Endometrial microvascular endothelial cells (primary cell): ENCODE measurements around the gene CCDC186. TPM values are rescaled to one million over a fixed set of nuclear protein-coding genes. Genes with fewer than 3 reads are reported as not detected.

ENCODE experiments used
- in situ Hi-C: cut with HindIII; loops from 2 replicates; pipeline ENCODE4 v1.10.0; 2017; ENCODE audit warnings: low sequenced_read_pairs, low pct_unique_long_range_greater_than_20kb; ENCODE audit errors: inconsistent ontology term
- total RNA-seq: library from RNA; depleted of rRNA; stranded (reverse); fragments of >200 nt; gene quantifications from one replicate; pipeline ENCODE4 v1.2.3, GENCODE V29; 2015; ENCODE audit errors: inconsistent ontology term

The CCDC186 gene
- total RNA-seq, 1 donor from 2014 or later: 3.8 TPM

DNA sequence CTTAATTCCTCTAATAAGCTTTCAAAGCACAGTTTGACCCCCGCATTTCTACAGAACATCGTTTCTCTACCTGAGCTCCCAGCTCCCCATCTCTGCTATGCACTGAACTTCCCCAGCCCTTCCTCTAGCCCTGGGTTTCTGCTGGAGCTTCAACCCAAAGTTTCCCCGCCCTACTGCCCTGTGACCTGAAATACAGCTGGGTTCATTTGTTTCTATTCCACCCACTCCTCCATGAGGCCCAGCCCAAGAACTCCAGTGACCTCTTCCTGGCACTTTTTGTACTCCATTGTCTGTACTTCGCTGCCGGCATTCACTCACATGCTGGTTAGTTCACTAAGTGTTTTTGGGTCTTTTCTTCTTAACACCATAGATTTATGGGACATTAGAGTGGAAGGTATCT, 94.6 kb downstream of the CCDC186 start:
- in situ Hi-C loops: no loop called here

DNA sequence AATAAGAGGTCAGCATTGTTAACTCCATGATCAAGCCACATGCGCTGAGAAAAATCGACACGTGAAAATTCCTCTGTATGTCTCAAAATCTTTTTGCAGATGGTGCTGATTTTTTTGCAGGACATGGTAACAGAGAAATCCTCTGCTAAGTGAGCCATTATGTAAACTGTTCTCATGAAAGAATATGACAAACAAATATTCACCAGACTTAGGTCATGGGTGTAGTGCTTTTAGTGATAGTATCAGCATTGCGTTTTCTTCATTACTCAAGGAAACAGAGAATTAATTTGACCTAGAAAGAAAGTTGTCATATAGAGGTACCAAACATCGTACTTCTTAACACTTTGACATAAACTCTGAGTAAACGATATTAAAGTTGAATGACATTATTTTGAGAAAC, 95.7 kb downstream of the CCDC186 start:
- in situ Hi-C loops: no loop called here

DNA sequence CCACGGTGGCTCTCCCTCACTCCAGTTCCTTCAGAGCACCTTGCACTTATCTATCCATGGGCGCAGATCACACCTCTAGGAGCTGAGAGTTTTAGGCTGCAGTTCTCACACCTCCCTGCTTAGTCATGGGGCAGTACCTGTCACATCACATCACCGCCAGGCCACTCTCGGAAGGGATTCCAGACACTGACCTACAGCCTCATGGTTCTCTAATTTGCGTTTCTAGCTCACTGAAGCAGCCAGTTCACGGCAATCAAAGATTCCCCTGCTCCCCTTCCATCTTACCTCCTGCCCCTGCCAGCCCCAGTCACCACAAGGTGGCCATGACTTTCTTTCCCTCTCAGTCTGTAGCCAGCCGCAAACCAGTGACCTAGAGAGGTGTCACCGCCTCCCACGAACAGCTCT, 96.2 kb downstream of the CCDC186 start:
- in situ Hi-C loops: no loop called here

DNA sequence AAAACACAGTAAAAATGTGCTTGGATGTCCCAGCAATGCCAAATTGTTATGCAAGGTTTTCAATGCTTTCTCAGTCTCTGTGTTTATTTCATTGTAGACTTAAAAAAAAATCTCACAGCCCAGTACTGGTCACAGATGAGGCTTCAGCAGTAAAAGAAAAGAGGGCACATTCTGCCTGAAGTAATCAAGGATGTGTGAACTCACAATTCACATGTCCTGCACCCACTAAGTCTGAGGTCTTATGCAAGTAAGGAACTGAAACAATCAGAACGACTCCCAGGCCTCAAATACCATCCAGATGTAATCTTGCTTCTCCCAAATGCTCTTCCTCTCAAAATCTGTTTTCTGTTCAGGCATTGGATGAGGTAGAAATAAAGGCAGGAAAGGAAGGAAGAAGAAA, 96.7 kb downstream of the CCDC186 start:
- in situ Hi-C loops: no loop called here

DNA sequence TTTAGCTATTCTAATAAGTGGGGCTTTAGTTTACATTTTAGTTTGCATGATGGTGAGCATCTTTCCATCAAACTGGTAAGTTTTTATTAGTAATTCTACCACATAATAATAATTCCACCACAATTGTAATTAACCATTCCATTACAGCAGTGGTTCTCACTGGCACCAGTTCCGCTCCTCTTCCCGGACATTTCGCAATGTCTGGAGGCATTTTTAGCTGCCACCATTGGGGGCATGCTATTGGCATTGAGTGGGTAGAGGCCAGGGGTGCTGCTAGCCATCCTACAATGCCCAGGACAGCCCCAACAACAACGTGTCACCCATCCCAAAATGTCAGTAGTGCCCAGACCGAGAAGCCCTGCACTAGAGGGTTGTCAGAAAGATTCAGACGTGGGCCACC, 98.9 kb downstream of the CCDC186 start:
- in situ Hi-C loops: no loop called here

DNA sequence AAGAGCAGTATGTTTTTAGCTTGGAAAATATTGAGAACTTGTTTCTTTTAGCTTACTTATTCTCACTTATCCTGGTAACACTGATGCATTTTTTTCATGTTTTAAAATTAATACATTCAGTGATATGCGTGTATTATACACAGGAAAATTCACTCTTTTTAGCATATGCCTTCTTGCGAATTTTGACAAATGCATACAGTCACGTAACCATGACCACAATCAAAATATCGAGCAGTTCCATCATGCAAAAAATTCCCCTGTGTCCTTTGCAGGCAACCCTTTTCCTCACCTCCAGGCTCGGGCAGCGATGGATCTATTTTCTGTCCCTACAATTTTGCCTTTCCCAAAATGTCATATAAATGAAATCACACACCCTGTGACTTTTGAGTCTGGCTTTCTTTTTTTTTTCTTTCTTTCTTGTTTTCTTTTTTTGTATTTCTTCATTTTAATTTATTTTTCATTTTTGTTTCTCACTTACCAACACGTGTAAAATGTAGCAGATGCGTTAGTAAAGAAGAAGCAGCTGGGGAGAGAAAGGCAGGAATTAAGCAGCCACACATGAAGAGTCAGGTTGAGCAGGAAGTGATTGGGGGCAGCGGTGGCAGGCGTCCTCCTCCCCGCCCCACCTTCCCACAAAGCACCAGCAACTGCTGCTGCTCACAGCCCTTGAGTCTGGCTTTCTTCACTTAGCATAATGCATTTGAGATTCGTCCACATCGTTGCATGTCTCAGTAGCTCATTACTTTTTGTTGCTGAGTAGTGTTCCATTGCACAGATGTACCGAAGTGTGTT, 100.4 kb downstream of the CCDC186 start:
- in situ Hi-C loops: no loop called here

DNA sequence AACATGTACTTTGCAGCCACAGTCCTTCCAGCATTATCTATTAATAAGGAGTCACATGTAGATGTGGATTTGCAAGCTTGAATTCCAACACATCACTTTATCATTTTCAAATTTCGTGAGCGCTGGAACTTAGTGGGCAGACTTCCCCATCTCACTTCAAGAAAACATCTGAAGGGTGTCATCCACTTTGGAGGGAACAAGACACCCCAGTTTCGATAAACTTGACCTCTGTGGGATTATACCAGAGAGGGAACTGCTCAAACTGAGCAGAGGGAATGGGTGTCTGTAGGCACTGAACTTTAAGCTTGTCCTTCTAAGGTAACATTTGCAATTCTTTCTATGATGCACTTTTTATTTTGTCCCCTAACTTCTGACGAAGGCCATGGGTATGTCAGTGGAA, 102.8 kb downstream of the CCDC186 start:
- in situ Hi-C loops: no loop called here

Other genes starting within 250 kb of the CCDC186 start
- 2.6 TPM for gene ADRB1, start 130.3 kb downstream of the CCDC186 start, total RNA-seq
- under 0.01 TPM for gene TDRD1, start 5.2 kb upstream of the CCDC186 start, total RNA-seq
- gene VWA2, start 65.1 kb upstream of the CCDC186 start, total RNA-seq: not detected
- gene AFAP1L2, start 230.3 kb upstream of the CCDC186 start, total RNA-seq: 0.09 TPM